Measurements from ENCODE around the gene SARS1.

DNA sequence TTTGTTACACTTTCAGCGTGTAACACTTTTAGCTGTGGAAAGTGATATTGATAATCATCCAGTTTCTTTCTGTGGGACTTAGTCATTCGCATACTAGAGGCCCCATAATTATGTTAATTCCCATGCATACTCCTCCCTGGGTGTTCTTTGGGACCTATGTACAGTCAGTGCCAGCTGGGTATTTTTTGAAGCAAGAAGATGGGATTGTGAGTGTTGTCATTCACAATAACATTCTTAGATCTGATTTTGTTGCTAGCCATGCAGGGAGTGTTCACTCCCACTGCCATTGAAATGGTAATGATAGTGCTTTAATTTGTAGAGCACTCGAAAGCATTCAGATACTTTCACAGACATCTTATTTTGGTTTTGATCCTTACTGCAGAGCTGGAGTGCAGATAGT, 11.6 kb downstream of the SARS1 start:
- TF ChIP-seq, protein P1, sequence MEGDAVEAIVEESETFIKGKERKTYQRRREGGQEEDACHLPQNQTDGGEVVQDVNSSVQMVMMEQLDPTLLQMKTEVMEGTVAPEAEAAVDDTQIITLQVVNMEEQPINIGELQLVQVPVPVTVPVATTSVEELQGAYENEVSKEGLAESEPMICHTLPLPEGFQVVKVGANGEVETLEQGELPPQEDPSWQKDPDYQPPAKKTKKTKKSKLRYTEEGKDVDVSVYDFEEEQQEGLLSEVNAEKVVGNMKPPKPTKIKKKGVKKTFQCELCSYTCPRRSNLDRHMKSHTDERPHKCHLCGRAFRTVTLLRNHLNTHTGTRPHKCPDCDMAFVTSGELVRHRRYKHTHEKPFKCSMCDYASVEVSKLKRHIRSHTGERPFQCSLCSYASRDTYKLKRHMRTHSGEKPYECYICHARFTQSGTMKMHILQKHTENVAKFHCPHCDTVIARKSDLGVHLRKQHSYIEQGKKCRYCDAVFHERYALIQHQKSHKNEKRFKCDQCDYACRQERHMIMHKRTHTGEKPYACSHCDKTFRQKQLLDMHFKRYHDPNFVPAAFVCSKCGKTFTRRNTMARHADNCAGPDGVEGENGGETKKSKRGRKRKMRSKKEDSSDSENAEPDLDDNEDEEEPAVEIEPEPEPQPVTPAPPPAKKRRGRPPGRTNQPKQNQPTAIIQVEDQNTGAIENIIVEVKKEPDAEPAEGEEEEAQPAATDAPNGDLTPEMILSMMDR (IDR thresholded peaks at IDR 0.05): no peak
- TF ChIP-seq POLR2A (IDR thresholded peaks at IDR 0.05): no peak
- no peak for TF ChIP-seq POLR2AphosphoS5 (IDR thresholded peaks at IDR 0.05)
- no peak for TF ChIP-seq EP300 (IDR thresholded peaks at IDR 0.05)

Measured in sigmoid colon (tissue), 4 donors.